CD4-positive, alpha-beta T cell treated with Interleukin-17A for 1 hour (primary cell): ENCODE results near the gene TOR1AIP2.
A peak's percentile ranks its signal among the peaks of the same experiment; 100 is the strongest.

Source experiments
- DNase-seq: peaks from one replicate; pipeline ENCODE4 v3.0.0-alpha.2; 2020

The TOR1AIP2 gene

GRCh38 chr1:179877586-179878265 is at the start of gene TOR1AIP2:
Gene TOR1AIP2 (minus strand): TSS chr1:179877803. CDS start chr1:179852665, 25,138 bp downstream.
- peak; percentile 87 for DNase-seq

GRCh38 chr1:179926850-179927205 is 49.2 kb upstream of the TOR1AIP2 start:
- no peak for DNase-seq

GRCh38 chr1:179925922-179926849 is 48.6 kb upstream of the TOR1AIP2 start:
- no peak for DNase-seq

- DNase-seq = no peak
Observed at GRCh38 chr1:179925302-179925701, 47.7 kb upstream of the TOR1AIP2 start.

GRCh38 chr1:179924268-179924667 is 46.7 kb upstream of the TOR1AIP2 start:
- DNase-seq = no peak

GRCh38 chr1:179923029-179923428 is 45.4 kb upstream of the TOR1AIP2 start:
- no peak for DNase-seq

GRCh38 chr1:179921981-179922872 is 44.6 kb upstream of the TOR1AIP2 start:
- DNase-seq = no peak

- DNase-seq = no peak
Observed at GRCh38 chr1:179921472-179921871, 43.9 kb upstream of the TOR1AIP2 start.

- no peak for DNase-seq
Observed at GRCh38 chr1:179917601-179918429, 40.2 kb upstream of the TOR1AIP2 start.

GRCh38 chr1:179911812-179912211 is 34.2 kb upstream of the TOR1AIP2 start:
- no peak for DNase-seq

- DNase-seq = no peak
Observed at GRCh38 chr1:179910934-179911333, 33.3 kb upstream of the TOR1AIP2 start.

GRCh38 chr1:179889589-179889988 is 12.0 kb upstream of the TOR1AIP2 start:
- no peak for DNase-seq

- DNase-seq = no peak
Observed at GRCh38 chr1:179888071-179888470, 10.5 kb upstream of the TOR1AIP2 start.

- peak; percentile 85 for DNase-seq
Observed at GRCh38 chr1:179883745-179884138, 6.1 kb upstream of the TOR1AIP2 start.

GRCh38 chr1:179883040-179883744 is 5.6 kb upstream of the TOR1AIP2 start:
- DNase-seq = peak; percentile 61

GRCh38 chr1:179882253-179883039 is 4.8 kb upstream of the TOR1AIP2 start, which contains the start of gene TOR1AIP1:
Gene TOR1AIP1 (plus strand): TSS chr1:179882285. CDS start chr1:179882503, 218 bp downstream.
- DNase-seq = peak; percentile 99

- DNase-seq = no peak
Observed at GRCh38 chr1:179881642-179882252, 4.1 kb upstream of the TOR1AIP2 start.

GRCh38 chr1:179879797-179880196 is 2.2 kb upstream of the TOR1AIP2 start:
- DNase-seq = no peak

- no peak for DNase-seq
Observed at GRCh38 chr1:179876300-179876715, 1.3 kb downstream of the TOR1AIP2 start.
